ENCODE measurements around the gene PKP1.
"Not testable (repeated sequence)": the region's sequence is repeated elsewhere in the genome, so short reads cannot be mapped to it uniquely, and the experiment has no call there.

The PKP1 gene, protein sequence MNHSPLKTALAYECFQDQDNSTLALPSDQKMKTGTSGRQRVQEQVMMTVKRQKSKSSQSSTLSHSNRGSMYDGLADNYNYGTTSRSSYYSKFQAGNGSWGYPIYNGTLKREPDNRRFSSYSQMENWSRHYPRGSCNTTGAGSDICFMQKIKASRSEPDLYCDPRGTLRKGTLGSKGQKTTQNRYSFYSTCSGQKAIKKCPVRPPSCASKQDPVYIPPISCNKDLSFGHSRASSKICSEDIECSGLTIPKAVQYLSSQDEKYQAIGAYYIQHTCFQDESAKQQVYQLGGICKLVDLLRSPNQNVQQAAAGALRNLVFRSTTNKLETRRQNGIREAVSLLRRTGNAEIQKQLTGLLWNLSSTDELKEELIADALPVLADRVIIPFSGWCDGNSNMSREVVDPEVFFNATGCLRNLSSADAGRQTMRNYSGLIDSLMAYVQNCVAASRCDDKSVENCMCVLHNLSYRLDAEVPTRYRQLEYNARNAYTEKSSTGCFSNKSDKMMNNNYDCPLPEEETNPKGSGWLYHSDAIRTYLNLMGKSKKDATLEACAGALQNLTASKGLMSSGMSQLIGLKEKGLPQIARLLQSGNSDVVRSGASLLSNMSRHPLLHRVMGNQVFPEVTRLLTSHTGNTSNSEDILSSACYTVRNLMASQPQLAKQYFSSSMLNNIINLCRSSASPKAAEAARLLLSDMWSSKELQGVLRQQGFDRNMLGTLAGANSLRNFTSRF

GRCh38 chr1:201282931-201283829 lies at the start of gene PKP1:
TSS of gene PKP1 (plus strand) at chr1:201283506. CDS start at chr1:201283703, 197 bp downstream.
- peaks cover 52% of the 10 kb centered on the region for H3K27me3 ChIP-seq (replicated peaks; ENCODE audit: insufficient read depth, low read length)
- no peaks in the 10 kb centered on the region for H3K9me3 ChIP-seq (replicated peaks; ENCODE audit: insufficient read depth, low read length)
- H3K79me2 ChIP-seq (ENCODE audit: low read length), result no peaks in the 10 kb centered on the region
- no peak within 1 kb of the TSS for H2AFZ ChIP-seq (ENCODE audit: low read length)
- H3K27ac ChIP-seq (ENCODE audit: low read length), result no peak within 1 kb of the TSS
- no peak for DNase-seq
- H3K4me2 ChIP-seq (ENCODE audit: low read depth, low read length), result no peak within 1 kb of the TSS
- H3K4me1 ChIP-seq (ENCODE audit: low read length), result no peaks in the 10 kb centered on the region
- H3K9me2 ChIP-seq (replicated peaks; ENCODE audit: insufficient read depth, low read length), result no peaks in the 10 kb centered on the region
- TF ChIP-seq EZH2 (optimal IDR thresholded peaks at IDR 0.05; ENCODE audit: low read depth, low read length), result no peak
- no peak for TF ChIP-seq EZH2phosphoT487 (IDR thresholded peaks at IDR 0.05; ENCODE audit: low read length)
- TF ChIP-seq, protein P1, sequence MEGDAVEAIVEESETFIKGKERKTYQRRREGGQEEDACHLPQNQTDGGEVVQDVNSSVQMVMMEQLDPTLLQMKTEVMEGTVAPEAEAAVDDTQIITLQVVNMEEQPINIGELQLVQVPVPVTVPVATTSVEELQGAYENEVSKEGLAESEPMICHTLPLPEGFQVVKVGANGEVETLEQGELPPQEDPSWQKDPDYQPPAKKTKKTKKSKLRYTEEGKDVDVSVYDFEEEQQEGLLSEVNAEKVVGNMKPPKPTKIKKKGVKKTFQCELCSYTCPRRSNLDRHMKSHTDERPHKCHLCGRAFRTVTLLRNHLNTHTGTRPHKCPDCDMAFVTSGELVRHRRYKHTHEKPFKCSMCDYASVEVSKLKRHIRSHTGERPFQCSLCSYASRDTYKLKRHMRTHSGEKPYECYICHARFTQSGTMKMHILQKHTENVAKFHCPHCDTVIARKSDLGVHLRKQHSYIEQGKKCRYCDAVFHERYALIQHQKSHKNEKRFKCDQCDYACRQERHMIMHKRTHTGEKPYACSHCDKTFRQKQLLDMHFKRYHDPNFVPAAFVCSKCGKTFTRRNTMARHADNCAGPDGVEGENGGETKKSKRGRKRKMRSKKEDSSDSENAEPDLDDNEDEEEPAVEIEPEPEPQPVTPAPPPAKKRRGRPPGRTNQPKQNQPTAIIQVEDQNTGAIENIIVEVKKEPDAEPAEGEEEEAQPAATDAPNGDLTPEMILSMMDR (IDR thresholded peaks at IDR 0.05; ENCODE audit: low read length), result no peak
- H4K20me1 ChIP-seq (ENCODE audit: insufficient read depth, low read length), result no peaks in the 10 kb centered on the region
- no peaks in the 10 kb centered on the region for H3K36me3 ChIP-seq (replicated peaks; ENCODE audit: insufficient read depth, low read length)
- no peak within 1 kb of the TSS for H3K4me3 ChIP-seq (ENCODE audit: low read length)
- H3F3A ChIP-seq (ENCODE audit: insufficient read depth, low read length), result no peaks in the 10 kb centered on the region
- no peak within 1 kb of the TSS for H3K9ac ChIP-seq (ENCODE audit: low read length)

GRCh38 chr1:201239646-201240045 lies 43.7 kb upstream of the PKP1 start:
- H3K9me3 ChIP-seq (replicated peaks; ENCODE audit: insufficient read depth, low read length); H3K36me3 ChIP-seq (replicated peaks; ENCODE audit: insufficient read depth, low read length); H3K9me2 ChIP-seq (replicated peaks; ENCODE audit: insufficient read depth, low read length); DNase-seq; H4K20me1 ChIP-seq (ENCODE audit: insufficient read depth, low read length); H2AFZ ChIP-seq (ENCODE audit: low read length); H3K4me2 ChIP-seq (ENCODE audit: low read depth, low read length); H3K4me3 ChIP-seq (ENCODE audit: low read length); H3K4me1 ChIP-seq (ENCODE audit: low read length); H3F3A ChIP-seq (ENCODE audit: insufficient read depth, low read length); H3K27me3 ChIP-seq (replicated peaks; ENCODE audit: insufficient read depth, low read length); H3K79me2 ChIP-seq (ENCODE audit: low read length); H3K9ac ChIP-seq (ENCODE audit: low read length); H3K27ac ChIP-seq (ENCODE audit: low read length): not testable (repeated sequence)

- Histone ChIP-seq H3K27ac (ENCODE audit: low read length) (no peak overlapping the region), H4K20me1 (ENCODE audit: insufficient read depth, low read length) (no peaks in the 10 kb centered on the region), H3K4me1 (ENCODE audit: low read length) (no peaks in the 10 kb centered on the region), H3K4me2 (ENCODE audit: low read depth, low read length) (no peak overlapping the region), H3K9me3 (replicated peaks; ENCODE audit: insufficient read depth, low read length) (no peaks in the 10 kb centered on the region), H3K27me3 (replicated peaks; ENCODE audit: insufficient read depth, low read length) (no peaks in the 10 kb centered on the region), H3K4me3 (ENCODE audit: low read length) (no peak overlapping the region), H3K79me2 (ENCODE audit: low read length) (no peaks in the 10 kb centered on the region), H3K9me2 (replicated peaks; ENCODE audit: insufficient read depth, low read length) (no peaks in the 10 kb centered on the region), H3K9ac (ENCODE audit: low read length) (no peak overlapping the region), H3F3A (ENCODE audit: insufficient read depth, low read length) (no peaks in the 10 kb centered on the region), H3K36me3 (replicated peaks; ENCODE audit: insufficient read depth, low read length) (no peaks in the 10 kb centered on the region), H2AFZ (ENCODE audit: low read length) (no peak overlapping the region)
- no peak for DNase-seq
- TF ChIP-seq EZH2 (optimal IDR thresholded peaks at IDR 0.05; ENCODE audit: low read depth, low read length), result no peak
- TF ChIP-seq, protein P1 (IDR thresholded peaks at IDR 0.05; ENCODE audit: low read length), result no peak
- TF ChIP-seq EZH2phosphoT487 (IDR thresholded peaks at IDR 0.05; ENCODE audit: low read length), result no peak
These were observed 43.1 kb upstream of the PKP1 start for GRCh38 chr1:201240171-201240570.

All from MM.1S (cell line).